ENCODE results near the gene ENTPD2.

Gene ENTPD2

GRCh38 chr9:137030006-137030405, 23.9 kb downstream of the ENTPD2 start:
- no peak for DNase-seq (ENCODE audit: low read depth in 2 of 2)

GRCh38 chr9:137029058-137029936, 24.6 kb downstream of the ENTPD2 start:
- peak in 1 of 2 donors; percentile 52 for DNase-seq (ENCODE audit: low read depth in 2 of 2)

GRCh38 chr9:137028263-137029057, 25.4 kb downstream of the ENTPD2 start:
- DNase-seq (ENCODE audit: low read depth in 2 of 2), result peak; percentile 41 to 46

- no peak for DNase-seq (ENCODE audit: low read depth in 2 of 2)
Observed at GRCh38 chr9:137027369-137028262, 26.2 kb downstream of the ENTPD2 start, which contains the start of gene ABCA2. TSS of gene ABCA2 (minus strand) at chr9:137028237. CDS start at chr9:137028140, 97 bp downstream.

GRCh38 chr9:137026828-137027227, 27.0 kb downstream of the ENTPD2 start:
- no peak for DNase-seq (ENCODE audit: low read depth in 2 of 2)

GRCh38 chr9:137026384-137026783, 27.5 kb downstream of the ENTPD2 start:
- DNase-seq (ENCODE audit: low read depth in 2 of 2), result no peak

- DNase-seq (ENCODE audit: low read depth in 2 of 2), result no peak
Observed at GRCh38 chr9:137025517-137025966, 28.3 kb downstream of the ENTPD2 start.

- DNase-seq (ENCODE audit: low read depth in 2 of 2), result no peak
Observed at GRCh38 chr9:137023583-137023991, 30.3 kb downstream of the ENTPD2 start.

- DNase-seq (ENCODE audit: low read depth in 2 of 2), result no peak
Observed at GRCh38 chr9:137023157-137023556, 30.7 kb downstream of the ENTPD2 start.

GRCh38 chr9:137022662-137023008, 31.2 kb downstream of the ENTPD2 start:
- no peak for DNase-seq (ENCODE audit: low read depth in 2 of 2)

GRCh38 chr9:137021979-137022661, 31.7 kb downstream of the ENTPD2 start:
- peak in 1 of 2 donors; percentile 57 for DNase-seq (ENCODE audit: low read depth in 2 of 2)

- DNase-seq (ENCODE audit: low read depth in 2 of 2), result no peak
Observed at GRCh38 chr9:137021568-137021978, 32.3 kb downstream of the ENTPD2 start.

- no peak for DNase-seq (ENCODE audit: low read depth in 2 of 2)
Observed at GRCh38 chr9:137020771-137021567, 32.9 kb downstream of the ENTPD2 start.

GRCh38 chr9:137019891-137020683, 33.8 kb downstream of the ENTPD2 start:
- no peak for DNase-seq (ENCODE audit: low read depth in 2 of 2)

GRCh38 chr9:137018761-137019559, 34.9 kb downstream of the ENTPD2 start:
- DNase-seq (ENCODE audit: low read depth in 2 of 2), result no peak

GRCh38 chr9:137017791-137018497, 35.9 kb downstream of the ENTPD2 start:
- DNase-seq (ENCODE audit: low read depth in 2 of 2), result no peak

- DNase-seq (ENCODE audit: low read depth in 2 of 2), result no peak
Observed at GRCh38 chr9:137017071-137017470, 36.8 kb downstream of the ENTPD2 start.

GRCh38 chr9:137016436-137016835, 37.4 kb downstream of the ENTPD2 start:
- DNase-seq (ENCODE audit: low read depth in 2 of 2), result no peak
